A549 (cell line): Measurements from ENCODE around the gene RET. TPM values are rescaled to one million over a fixed set of nuclear protein-coding genes. Genes with fewer than 3 reads are reported as not detected.

Source experiments
- REST ChIP-seq: fragments of 200-600 bp; sonication (generic); IDR thresholded peaks from 2 replicates; pipeline ENCODE4 v1.6.1; 2016; ENCODE audit warnings: antibody characterized with exemption, mild to moderate bottlenecking, moderate library complexity
- RNF2 ChIP-seq: fragments of 200-600 bp; sonication (generic); IDR thresholded peaks from 2 replicates; pipeline ENCODE4 v1.6.1; 2016; ENCODE audit warnings: low read depth, mild to moderate bottlenecking, antibody characterized with exemption, moderate library complexity, borderline replicate concordance
- TFCP2L1 ChIP-seq: fragments of 250-450 bp; sonication (Bioruptor Pico); IDR thresholded peaks from 2 replicates; pipeline ENCODE4 v1.5.0; 2021; ENCODE audit warnings: mild to moderate bottlenecking
- polyA plus RNA-seq, 4 experiments: library from polyadenylated mRNA; depleted of rRNA in 3 of 4; stranded (reverse); fragments of >200 nt; fragmentation: RNase III in 1 of 4; extraction: RNeasy Plus Mini Kit Qiagen cat#74134 plus additional on column Dnase treatment in 1 of 4; gene quantifications; 2 replicates in 3 of 4; 3 replicates in 1 of 4; pipeline ENCODE4 v1.2.3, GENCODE V29; 2011 to 2017

RET gene
- polyA plus RNA-seq, 2 of the 4 experiments (the other 2 are of a cell fraction): 0.08 to 0.41 TPM

- TF ChIP-seq REST (no peak), TFCP2L1 (CRISPR knock-in tag) (no peak), RNF2 (no peak)
- TF ChIP-seq, all 56 proteins: peak for 0
Measured at GRCh38 chr10:43177595-43177994, 100.7 kb downstream of the RET start (continued).

Other genes starting within 250 kb of the RET start
- 24.1 and 29.9 TPM in 2 replicates for gene CSGALNACT2, start 61.4 kb downstream of the RET start, polyA plus RNA-seq (2011; rRNA removed)
- gene CSGALNACT2, start 61.4 kb downstream of the RET start, polyA plus RNA-seq (2017; fragmentation: RNase III; extraction: RNeasy Plus Mini Kit Qiagen cat#74134 plus additional on column Dnase treatment): 10.0 to 11.2 TPM (median 10.8 TPM) in 3 replicates
- gene RASGEF1A, start 190.0 kb downstream of the RET start, polyA plus RNA-seq (2011; rRNA removed): 3.5 and 4.2 TPM in 2 replicates
- 1.6 to 2.5 TPM (median 1.7 TPM) in 3 replicates for gene RASGEF1A, start 190.0 kb downstream of the RET start, polyA plus RNA-seq (2017; fragmentation: RNase III; extraction: RNeasy Plus Mini Kit Qiagen cat#74134 plus additional on column Dnase treatment)